Naive B cell (primary cell): ENCODE measurements around the gene FAM107A. TPM values are rescaled to one million over a fixed set of nuclear protein-coding genes. Genes with fewer than 3 reads are reported as not detected.

Experiments
- ATAC-seq, 2 donors: fragments of 150-1000 bp; cut with Tn5 transposase; 2 replicates each; pipeline ENCODE4 v1.10.0; 2021; ENCODE audit warnings: low read depth in 2 of 2, mild to moderate bottlenecking in 2 of 2, moderate library complexity in 2 of 2
- DNase-seq: peaks from one replicate; pipeline ENCODE4 v3.0.0; 2022
- H3K27ac Mint-ChIP-seq, 6 donors: one replicate each; pipeline ENCODE4 v1.8.0; 2020 to 2022; ENCODE audit warnings: mild to moderate bottlenecking in 6 of 6, mixed read lengths in 6 of 6, moderate library complexity in 5 of 6, inconsistent platforms in 2 of 6
- H3K27me3 Mint-ChIP-seq, 3 donors: one replicate each; pipeline ENCODE4 v1.8.0; 2021 to 2022; ENCODE audit warnings: mixed read lengths in 3 of 3, mild to moderate bottlenecking in 1 of 3
- H3K36me3 Mint-ChIP-seq, 2 donors: one replicate each; pipeline ENCODE4 v1.8.0; 2020 to 2022; ENCODE audit warnings: mixed read lengths in 2 of 2, inconsistent platforms in 1 of 2, mild to moderate bottlenecking in 1 of 2
- H3K4me1 Mint-ChIP-seq, 3 donors: one replicate each; pipeline ENCODE4 v1.8.0; 2020 to 2022; ENCODE audit warnings: mixed read lengths in 3 of 3, inconsistent platforms in 1 of 3, mild to moderate bottlenecking in 1 of 3, moderate library complexity in 1 of 3
- H3K4me3 Mint-ChIP-seq, 8 donors: one replicate each; pipeline ENCODE4 v1.8.0; 2020 to 2022; ENCODE audit warnings: mild to moderate bottlenecking in 8 of 8, mixed read lengths in 8 of 8, moderate library complexity in 8 of 8, inconsistent platforms in 2 of 8
- H3K9me3 Mint-ChIP-seq, 7 donors: one replicate each; pipeline ENCODE4 v1.8.0; 2020 to 2022; ENCODE audit warnings: mixed read lengths in 7 of 7, mild to moderate bottlenecking in 5 of 7, inconsistent platforms in 2 of 7, moderate library complexity in 1 of 7
- polyA plus RNA-seq, 6 donors: library from polyadenylated mRNA; unstranded; fragments of 300-500 nt; fragmentation: Illumina TruSeq; gene quantifications; one replicate each; pipeline ENCODE4 v1.2.3, GENCODE V29; 2021; ENCODE audit warnings: low read depth in 6 of 6

The FAM107A gene
- polyA plus RNA-seq, 6 donors from 2014 or later = not detected

DNA sequence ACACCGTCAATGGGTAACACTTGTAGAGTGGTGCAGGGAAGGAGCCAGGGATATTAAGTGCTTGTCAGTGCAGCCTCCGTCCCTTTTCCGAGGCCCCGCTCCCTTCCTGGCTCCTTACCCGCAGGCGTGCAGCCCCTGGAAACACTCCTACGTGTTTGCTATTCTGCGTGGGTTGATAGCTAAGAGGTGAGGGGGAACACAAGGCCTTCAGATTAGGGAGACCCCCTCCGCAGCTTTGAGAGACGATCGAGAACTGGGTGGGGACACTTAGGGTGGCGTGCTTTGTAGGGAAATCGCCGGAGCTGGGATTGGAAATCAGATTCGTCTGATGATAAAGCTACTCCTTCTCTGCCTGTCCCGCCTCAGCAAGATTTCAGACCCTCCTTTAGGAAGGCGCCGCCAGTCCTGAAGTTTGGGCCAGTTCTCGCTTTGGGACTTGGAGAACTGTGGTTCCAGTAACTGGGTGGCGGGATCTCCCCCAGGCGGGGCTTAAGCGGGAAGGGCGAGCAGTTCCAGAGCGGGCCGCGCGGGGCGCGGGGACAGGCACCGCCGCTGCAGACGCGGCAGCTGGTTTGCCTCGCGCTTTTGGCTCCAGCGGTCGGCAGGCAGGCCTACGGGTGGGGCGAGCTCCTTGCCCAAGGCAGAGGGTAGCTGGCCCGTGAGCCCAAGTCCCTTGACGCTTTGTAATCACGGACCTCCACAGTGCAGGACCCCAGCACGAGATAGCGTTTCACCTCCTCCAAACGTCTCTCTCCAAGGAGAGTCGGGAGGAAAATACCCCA, 8.0 kb upstream of the FAM107A start:
- Mint-ChIP-seq H3K27me3 (peaks cover 38 to 52% (median 43%) of the 10 kb centered on the region in 3 donors), H3K4me3 (peak overlapping the region; percentile 91 to 96 (median 94)), H3K27ac (peak overlapping the region in 1 of 6 donors; percentile 40), H3K4me1 (peaks cover 16 to 33% (median 30%) of the 10 kb centered on the region in 3 donors), H3K9me3 (peaks cover 0 to 8% (median 4%) of the 10 kb centered on the region in 7 donors), H3K36me3 (peaks cover 0 to 14% of the 10 kb centered on the region in 2 donors)
- ATAC-seq (peak; percentile 90 to 91), DNase-seq (peak; percentile 36)

DNA sequence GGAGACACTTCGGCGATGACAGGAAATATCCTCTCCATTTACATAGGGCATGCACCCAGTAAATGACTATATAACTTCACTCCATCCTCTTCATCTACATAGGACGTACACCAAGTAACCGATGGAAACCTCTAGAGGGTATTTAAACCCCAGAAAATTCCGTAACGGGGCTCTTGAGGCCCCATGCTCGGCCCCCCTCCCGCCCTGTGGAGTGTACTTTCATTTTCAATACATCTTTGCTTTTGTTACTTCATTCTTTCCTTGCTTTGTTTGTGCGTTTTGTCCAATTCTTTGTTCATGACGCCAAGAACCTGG, 7.5 kb upstream of the FAM107A start:
- Mint-ChIP-seq H3K27me3 (peaks cover 38 to 50% (median 41%) of the 10 kb centered on the region in 3 donors), H3K4me3 (peak overlapping the region; percentile 91 to 96 (median 94))
- DNase-seq = no peak

DNA sequence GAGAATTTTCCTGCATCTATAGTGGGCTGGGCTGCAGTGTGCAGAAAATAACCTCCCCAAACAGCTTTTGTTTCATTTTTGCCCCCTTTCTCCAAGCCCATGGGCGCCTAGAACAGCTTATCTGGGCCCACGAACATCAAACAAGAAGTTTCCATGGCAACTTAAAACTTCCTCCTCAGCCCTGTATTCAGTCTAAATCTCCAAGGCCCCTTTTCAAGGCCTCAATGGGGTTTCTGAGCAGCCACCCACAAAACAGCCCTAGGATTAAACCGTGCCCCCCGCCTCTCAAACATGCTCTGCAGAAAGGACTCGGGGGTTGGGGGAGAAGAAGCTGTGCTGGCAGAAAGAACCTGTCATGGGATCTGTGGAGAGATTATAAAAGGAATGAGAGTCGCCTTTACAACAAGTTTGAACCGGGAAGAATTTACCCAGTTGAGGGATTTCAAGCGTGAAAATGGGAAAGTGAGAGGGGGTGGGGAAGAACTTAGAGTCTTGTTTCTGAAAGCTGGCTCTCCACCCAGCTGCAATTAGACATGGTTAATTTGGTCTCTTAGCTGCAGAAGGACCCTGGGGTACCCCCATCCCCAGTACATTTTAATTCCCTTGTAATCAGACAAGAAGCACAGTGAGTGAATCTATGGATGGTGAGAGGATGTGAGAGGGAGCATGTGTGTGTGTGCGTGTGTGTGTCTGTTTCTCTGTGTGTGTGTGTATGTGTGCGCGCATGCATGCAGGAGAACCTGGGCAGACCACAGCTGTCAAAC, 4.3 kb upstream of the FAM107A start:
- Mint-ChIP-seq H3K27me3 (peaks cover 24 to 34% (median 26%) of the 10 kb centered on the region in 3 donors), H3K9me3 (peaks cover 0 to 8% (median 4%) of the 10 kb centered on the region in 7 donors), H3K4me3 (peak overlapping the region in 1 of 8 donors; percentile 62), H3K27ac (peak overlapping the region in 1 of 6 donors; percentile 5), H3K36me3 (peaks cover 0 to 13% of the 10 kb centered on the region in 2 donors), H3K4me1 (peaks cover 16 to 32% (median 28%) of the 10 kb centered on the region in 3 donors)
- no peak for DNase-seq
- ATAC-seq = peak in 1 of 2 donors; percentile 15

More for the DNA sequence above, 7.5 kb upstream of the FAM107A start:
- Mint-ChIP-seq H3K36me3 (peaks cover 0 to 14% of the 10 kb centered on the region in 2 donors), H3K27ac (peak overlapping the region in 1 of 6 donors; percentile 40), H3K9me3 (peaks cover 0 to 8% (median 4%) of the 10 kb centered on the region in 7 donors), H3K4me1 (peaks cover 16 to 33% (median 30%) of the 10 kb centered on the region in 3 donors)
- ATAC-seq = no peak

DNA sequence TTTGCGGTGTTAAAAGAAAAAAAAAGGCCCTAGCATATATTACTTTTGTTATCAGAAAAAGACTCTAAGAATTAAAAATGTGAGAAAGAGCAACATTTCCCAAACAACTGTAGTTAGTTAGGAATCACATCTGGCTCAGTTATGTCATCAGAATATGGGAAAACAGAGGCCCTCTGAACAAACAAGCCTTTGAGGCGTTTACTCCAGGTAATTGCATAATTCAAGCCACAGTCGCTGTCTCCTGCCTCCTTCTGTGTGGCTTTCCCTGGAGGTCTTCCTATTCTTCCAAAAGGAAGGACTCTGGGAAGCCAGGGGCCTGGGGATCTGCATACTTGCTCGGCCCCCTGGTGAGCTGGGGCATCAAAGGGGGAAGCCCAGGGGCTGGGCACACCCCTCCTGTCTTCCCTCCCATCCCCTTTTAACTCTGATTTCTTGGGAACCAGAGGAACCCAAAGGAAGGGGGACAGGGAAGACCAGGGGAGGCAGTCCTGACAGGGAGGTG, 3.7 kb upstream of the FAM107A start:
- DNase-seq = no peak
- H3K9me3 Mint-ChIP-seq = peaks cover 0 to 8% (median 2%) of the 10 kb centered on the region in 7 donors
- peaks cover 10 to 26% (median 22%) of the 10 kb centered on the region in 3 donors for H3K4me1 Mint-ChIP-seq
- peaks cover 0 to 7% of the 10 kb centered on the region in 2 donors for H3K36me3 Mint-ChIP-seq
- no peak overlapping the region for H3K27ac Mint-ChIP-seq
- no peak overlapping the region for H3K4me3 Mint-ChIP-seq
- no peak for ATAC-seq
- H3K27me3 Mint-ChIP-seq = peaks cover 18 to 27% (median 23%) of the 10 kb centered on the region in 3 donors

DNA sequence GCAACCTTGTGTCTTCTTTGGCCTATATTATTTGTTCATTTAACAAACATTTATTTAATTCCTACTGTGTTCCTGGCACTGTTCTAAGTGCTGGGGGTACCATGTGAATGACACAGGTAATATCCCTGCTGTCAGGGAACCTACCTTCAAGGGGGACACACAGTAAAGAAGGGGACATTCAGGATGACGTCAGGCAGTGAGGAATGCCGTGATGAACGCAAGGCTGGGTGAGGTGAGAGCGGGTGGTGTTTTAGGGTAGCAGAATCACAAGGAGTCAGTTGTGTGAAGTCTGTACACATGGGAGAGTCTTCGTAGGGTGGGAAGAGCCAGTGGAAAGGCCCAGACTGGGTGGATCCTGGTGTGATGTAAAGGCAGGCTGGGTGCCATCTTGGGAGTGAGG, 1.7 kb upstream of the FAM107A start:
- Mint-ChIP-seq H3K4me1 (peaks cover 0 to 9% (median 8%) of the 10 kb centered on the region in 3 donors), H3K9me3 (no peaks in the 10 kb centered on the region), H3K36me3 (no peaks in the 10 kb centered on the region), H3K27ac (no peak overlapping the region), H3K27me3 (peaks cover 9 to 14% (median 11%) of the 10 kb centered on the region in 3 donors), H3K4me3 (no peak overlapping the region)
- DNase-seq = no peak
- no peak for ATAC-seq

DNA sequence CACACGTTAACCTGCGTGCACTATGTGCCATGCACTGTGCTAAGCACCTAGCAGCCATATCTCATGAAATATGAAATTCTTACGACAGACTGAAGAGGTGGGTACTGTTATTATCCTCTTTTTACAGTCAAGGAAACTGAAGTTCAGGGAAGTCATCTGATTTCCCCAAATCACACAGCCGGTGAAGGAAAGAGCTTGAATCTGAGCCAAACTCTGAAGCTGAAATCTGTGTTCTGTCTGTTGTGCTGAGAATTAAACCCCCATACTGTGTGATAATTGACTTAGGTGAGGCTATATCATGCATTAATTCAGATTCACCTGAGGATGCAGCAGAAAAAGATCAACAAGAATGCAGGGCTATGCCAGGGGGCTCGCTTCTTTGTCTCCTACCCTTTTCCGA, 475 bp downstream of the FAM107A start:
- no peaks in the 10 kb centered on the region for H3K9me3 Mint-ChIP-seq
- H3K27ac Mint-ChIP-seq = no peak overlapping the region
- H3K27me3 Mint-ChIP-seq = peaks cover 8 to 13% (median 11%) of the 10 kb centered on the region in 3 donors
- no peaks in the 10 kb centered on the region for H3K36me3 Mint-ChIP-seq
- no peak for ATAC-seq
- H3K4me1 Mint-ChIP-seq = peaks cover 0 to 7% (median 5%) of the 10 kb centered on the region in 3 donors
- no peak for DNase-seq
- H3K4me3 Mint-ChIP-seq = no peak overlapping the region

DNA sequence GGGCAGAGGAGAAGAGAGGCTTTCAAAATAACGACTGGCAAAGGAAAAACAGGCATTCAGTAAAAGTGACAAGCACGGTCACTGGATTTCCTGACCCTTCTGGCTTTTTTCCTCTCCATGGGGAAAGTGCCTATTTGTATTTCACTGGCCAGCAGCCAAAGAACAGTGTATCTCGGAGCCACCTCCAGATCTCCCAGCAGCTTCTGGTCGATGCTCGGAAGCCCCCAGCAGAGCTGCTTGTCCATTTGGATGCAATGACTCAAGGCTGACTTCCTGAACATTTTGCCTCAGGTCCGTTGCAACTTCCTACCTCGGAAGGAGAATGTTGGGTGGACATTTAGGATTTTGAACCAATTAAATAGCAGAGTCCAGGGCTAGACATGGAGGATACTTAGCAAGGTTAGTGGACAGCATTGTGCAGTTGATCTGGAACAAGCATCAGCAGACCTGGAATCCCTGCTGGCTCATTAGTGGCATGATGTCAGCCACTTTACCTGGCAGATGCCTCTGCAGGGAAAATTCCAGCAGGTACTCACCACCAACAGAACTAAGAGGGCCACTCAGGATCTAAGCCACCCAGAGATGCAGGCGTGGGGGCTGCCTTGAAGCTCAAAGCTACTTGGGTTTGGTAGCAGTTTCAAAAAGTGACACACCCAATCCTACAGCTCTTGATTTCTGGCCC, 1.1 kb downstream of the FAM107A start:
- Mint-ChIP-seq H3K27me3 (peaks cover 8 to 13% (median 11%) of the 10 kb centered on the region in 3 donors), H3K36me3 (no peaks in the 10 kb centered on the region), H3K4me3 (no peak overlapping the region), H3K4me1 (peaks cover 0 to under 1% (median 0%) of the 10 kb centered on the region in 3 donors), H3K27ac (no peak overlapping the region), H3K9me3 (no peaks in the 10 kb centered on the region)
- no peak for DNase-seq
- ATAC-seq = no peak

DNA sequence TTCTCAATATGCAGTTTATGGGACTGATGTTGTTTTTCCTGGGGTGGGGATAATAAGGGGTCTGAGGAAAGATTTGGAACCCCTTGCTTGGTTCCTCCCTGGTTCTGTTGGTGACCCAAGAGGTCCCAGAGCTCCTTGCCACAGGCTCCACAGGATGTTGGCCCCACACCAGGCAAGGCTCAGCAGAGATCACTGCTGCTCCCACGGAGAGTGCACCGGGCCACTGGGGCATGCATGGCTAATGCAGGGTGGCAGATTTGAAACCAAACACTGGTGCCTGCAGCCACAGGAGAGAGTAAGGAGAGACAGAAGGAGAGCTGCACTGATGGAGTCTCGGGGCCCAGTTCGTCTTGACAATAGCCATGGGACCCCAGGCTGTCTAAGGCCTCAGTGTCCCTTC, 2.5 kb downstream of the FAM107A start:
- no peaks in the 10 kb centered on the region for H3K9me3 Mint-ChIP-seq
- no peaks in the 10 kb centered on the region for H3K36me3 Mint-ChIP-seq
- H3K27me3 Mint-ChIP-seq = peaks cover 8 to 13% (median 11%) of the 10 kb centered on the region in 3 donors
- DNase-seq (no peak), ATAC-seq (no peak)
- H3K4me3 Mint-ChIP-seq = no peak overlapping the region
- H3K27ac Mint-ChIP-seq = no peak overlapping the region
- no peaks in the 10 kb centered on the region for H3K4me1 Mint-ChIP-seq

DNA sequence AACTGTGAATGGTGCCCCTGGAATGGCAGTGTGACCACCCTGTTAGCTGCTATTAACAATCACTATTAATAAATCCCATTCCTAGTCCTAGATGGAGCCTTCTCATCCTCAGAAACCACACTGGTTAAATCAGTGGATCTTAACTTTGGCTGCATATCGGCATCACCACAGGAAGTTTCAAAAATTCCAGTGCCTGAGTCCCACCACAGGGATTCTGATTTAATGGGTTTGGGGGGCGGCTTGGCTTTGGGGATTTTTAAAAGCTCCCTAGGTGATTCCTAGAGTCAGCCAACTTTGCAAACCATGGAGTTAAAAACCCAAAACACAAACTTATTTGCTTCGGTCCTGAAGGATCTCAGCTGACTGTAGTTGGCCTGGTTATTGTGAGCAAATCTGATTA, 3.1 kb downstream of the FAM107A start:
- DNase-seq = no peak

DNA sequence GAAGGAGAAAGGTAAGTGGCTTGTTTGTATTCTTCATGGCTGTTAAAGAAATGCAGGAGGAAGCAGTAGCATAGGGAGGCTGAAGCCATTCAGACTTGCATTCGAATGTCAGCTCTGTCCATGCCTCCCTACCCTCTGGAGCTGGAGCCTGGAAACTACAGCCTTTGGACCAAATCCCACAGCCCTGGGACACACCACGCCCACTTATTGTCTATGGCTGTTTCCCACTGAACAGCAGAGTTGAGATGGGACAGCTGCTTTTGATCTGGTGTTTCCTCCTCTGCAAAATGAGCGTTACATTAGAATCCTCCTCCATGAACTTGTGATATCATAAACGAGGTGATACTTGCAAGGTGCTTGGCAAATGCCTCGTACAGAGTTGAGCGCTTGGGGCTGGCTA, 3.6 kb downstream of the FAM107A start:
- H3K9me3 Mint-ChIP-seq = no peaks in the 10 kb centered on the region
- no peak overlapping the region for H3K27ac Mint-ChIP-seq
- peaks cover 5 to 6% (median 5%) of the 10 kb centered on the region in 3 donors for H3K4me1 Mint-ChIP-seq
- peak overlapping the region in 1 of 8 donors; percentile 42 for H3K4me3 Mint-ChIP-seq
- no peaks in the 10 kb centered on the region for H3K36me3 Mint-ChIP-seq
- H3K27me3 Mint-ChIP-seq = peaks cover 8 to 15% (median 13%) of the 10 kb centered on the region in 3 donors
- ATAC-seq = no peak
- no peak for DNase-seq

More for the DNA sequence above, 3.1 kb downstream of the FAM107A start:
- no peak overlapping the region for H3K27ac Mint-ChIP-seq
- peaks cover 8 to 13% (median 11%) of the 10 kb centered on the region in 3 donors for H3K27me3 Mint-ChIP-seq
- no peak overlapping the region for H3K4me3 Mint-ChIP-seq
- ATAC-seq = no peak
- H3K4me1 Mint-ChIP-seq = peaks cover under 1 to 1% (median under 1%) of the 10 kb centered on the region in 3 donors
- H3K36me3 Mint-ChIP-seq = no peaks in the 10 kb centered on the region
- no peaks in the 10 kb centered on the region for H3K9me3 Mint-ChIP-seq

DNA sequence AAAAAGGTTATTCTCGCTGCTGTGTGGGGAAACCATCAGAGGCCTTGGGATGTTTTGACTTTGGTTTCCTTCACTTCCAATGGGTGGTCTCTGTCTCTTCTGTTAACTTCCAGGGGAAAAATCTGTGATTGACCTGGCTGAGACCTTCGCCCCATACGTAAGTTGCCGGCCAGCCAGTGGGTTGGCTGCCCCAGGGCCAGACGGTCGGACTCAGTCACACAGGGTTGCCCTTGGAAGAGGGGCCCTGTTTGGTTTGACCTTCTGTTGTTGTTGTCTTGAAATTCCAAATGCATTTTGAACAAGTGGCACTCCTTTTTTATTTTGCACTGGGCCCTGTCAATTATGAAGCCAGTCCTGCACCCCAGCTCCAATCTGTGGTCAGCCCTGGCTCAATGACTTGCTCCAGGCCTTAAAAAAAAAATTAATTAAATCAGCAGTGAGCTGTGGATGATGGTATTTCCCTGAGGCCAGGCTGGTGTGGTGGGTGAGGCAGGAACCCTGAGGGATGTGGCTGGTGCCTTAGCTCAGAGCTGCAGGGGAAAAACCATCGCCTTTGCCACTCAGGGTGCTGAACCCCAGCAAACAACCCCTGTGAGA, 4.5 kb downstream of the FAM107A start:
- Mint-ChIP-seq H3K9me3 (no peaks in the 10 kb centered on the region), H3K4me1 (peaks cover 7 to 9% (median 8%) of the 10 kb centered on the region in 3 donors), H3K4me3 (no peak overlapping the region), H3K36me3 (no peaks in the 10 kb centered on the region), H3K27me3 (peaks cover 8 to 17% (median 13%) of the 10 kb centered on the region in 3 donors), H3K27ac (no peak overlapping the region)
- no peak for ATAC-seq
- no peak for DNase-seq

DNA sequence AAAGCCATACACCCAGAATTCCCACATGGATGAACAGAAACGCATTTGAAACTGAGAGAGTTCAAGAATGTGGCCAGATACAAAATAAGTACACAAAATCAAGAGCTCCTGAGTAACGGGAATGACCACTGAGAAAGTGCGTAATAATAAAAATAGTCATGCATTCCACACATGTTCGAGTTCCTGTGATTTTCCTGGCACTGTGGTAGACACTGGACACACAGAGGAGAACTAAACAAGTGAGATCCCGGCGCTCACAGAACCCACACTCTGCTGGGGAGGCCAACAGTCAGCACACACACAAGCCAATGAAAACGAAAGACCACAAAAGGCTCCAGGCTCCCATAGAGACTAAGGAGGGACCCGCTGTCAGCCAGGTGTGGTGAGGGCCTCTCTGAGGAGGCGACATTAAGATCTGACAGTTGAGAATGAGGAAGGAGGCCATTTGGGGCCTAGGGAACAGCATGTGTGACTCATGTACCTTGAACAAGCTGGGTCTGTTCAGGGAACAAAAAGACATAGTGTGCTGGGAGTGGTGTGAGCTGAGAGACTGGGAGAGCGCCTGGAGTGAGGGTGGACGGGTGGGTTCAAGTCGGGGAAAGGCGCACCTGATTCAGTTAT, 5.1 kb downstream of the FAM107A start:
- DNase-seq (no peak), ATAC-seq (no peak)
- Mint-ChIP-seq H3K9me3 (no peaks in the 10 kb centered on the region), H3K4me3 (no peak overlapping the region), H3K27me3 (peaks cover 8 to 17% (median 9%) of the 10 kb centered on the region in 3 donors), H3K36me3 (no peaks in the 10 kb centered on the region), H3K4me1 (peaks cover 7 to 9% (median 8%) of the 10 kb centered on the region in 3 donors), H3K27ac (no peak overlapping the region)
